Bladder microvascular endothelial cell (primary cell): Measurements from ENCODE around the gene BLOC1S1. TPM values are rescaled to one million over a fixed set of nuclear protein-coding genes. Genes with fewer than 3 reads are reported as not detected.

Experiments
- total RNA-seq: library from RNA; depleted of rRNA; stranded (reverse); fragments of >200 nt; gene quantifications from 2 replicates; pipeline ENCODE4 v1.2.3, GENCODE V29; 2014

Gene BLOC1S1
- 47.5 and 72.9 TPM in 2 replicates for total RNA-seq

DNA sequence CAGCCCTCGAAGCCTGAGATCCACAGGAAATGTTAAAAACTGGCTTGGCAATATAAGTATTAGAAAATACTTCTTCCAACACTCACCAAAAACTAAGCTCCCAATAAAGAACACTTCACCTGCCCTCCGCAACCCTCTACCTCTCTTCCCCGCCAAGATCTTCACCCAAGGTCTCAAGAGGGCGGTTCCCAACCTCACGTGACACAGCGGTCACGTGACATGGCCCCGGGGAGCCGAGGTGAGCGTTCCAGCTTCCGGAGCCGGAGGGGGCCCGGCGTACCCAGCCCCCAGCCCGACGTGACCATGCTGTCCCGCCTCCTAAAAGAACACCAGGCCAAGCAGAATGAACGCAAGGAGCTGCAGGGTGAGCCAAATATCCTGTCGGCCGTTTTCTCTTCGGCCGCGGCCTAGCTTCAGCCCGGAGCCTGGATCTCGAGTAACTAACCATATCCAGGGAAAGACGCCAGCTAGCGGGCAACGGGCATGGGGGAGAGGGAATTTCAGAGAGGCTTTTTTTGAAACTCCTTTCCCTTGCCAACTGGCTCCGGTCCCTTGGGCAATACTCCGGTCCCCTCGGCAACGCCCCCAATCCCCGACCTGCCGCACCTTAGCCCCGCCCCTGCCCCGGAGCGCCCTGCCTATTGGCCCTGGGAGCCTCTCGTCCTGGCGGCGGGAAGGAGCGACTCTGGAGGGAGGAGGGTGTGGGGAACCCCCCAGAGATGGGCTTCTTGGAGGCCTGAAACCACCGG lies at the start of gene BLOC1S1:
Gene BLOC1S1 (plus strand): TSS at position 214 of the 749 bp plus-strand sequence. CDS start 6 bp downstream, at position 220.

DNA sequence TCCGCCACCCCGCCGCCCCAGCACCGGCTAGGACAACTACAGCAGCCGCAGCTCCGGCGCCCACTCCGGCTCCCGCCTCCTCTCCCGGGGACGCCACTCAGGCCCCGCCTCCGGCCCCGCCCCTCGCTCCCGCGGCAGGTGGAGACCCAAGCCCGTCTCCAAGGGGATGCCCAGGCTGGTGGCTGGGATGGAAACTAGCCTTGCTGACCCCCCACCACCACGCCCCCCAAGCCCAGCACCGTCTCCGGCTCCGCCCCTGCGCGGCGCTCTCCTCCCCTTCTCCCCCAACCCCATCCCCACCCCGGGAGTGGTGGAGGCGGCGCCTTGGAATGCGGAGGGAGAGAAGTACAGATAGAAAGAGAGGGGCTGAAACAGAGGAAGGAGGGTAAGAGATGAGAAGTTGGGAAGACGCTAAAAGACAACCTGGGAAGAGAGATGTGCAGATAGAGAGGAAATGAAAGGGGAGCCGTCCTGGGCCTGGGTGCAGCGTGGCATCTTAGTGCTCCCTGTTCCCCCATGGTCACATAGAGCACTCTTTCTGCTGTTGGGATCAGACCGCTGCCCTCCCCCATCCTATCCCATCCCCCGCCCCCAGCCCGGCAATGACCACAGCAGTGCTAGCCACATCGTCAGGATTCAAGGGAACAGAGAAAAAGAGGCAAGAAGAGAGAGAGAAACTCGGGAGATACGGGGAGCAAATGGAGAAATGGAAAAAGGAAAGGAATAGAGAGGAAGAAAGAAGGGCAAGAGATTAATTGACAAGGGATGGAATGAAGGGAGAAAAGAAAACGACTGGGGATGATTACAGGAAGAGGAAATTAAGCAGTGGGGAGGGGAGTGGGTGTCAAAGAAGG lies 7.8 kb upstream of the BLOC1S1 start, which contains the start of gene ITGA7:
Gene ITGA7 (minus strand): TSS at position 64 of the 854 bp plus-strand sequence. CDS start 222 bp downstream, outside the sequence.

DNA sequence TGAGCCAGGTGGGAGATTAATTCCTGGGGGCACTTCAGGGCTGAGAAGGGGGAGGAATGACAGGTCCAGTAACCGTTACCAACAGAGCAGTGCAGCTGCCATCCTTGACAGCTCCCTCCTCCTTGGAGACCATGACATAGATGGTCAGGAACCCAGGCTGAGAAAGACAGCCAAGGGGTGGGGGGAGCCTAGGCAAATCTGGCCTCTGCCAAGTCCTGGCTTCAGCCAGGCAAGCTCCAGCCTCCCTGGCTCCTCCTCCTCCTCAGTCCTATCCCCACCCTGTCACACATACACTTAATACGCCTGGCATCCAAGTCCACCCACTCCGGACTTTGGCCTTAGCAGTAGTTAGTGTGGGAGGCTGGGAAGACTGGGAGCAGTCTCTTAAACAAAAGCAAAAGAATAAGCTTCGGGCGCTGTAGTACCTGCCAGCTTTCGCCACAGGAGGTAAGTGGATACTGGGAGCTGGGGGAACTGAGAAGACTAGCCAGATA lies 4.3 kb downstream of the BLOC1S1 start, which contains the start of gene RDH5:
Gene RDH5 (plus strand): TSS at position 323 of the 494 bp plus-strand sequence. CDS start 792 bp downstream, outside the sequence.

DNA sequence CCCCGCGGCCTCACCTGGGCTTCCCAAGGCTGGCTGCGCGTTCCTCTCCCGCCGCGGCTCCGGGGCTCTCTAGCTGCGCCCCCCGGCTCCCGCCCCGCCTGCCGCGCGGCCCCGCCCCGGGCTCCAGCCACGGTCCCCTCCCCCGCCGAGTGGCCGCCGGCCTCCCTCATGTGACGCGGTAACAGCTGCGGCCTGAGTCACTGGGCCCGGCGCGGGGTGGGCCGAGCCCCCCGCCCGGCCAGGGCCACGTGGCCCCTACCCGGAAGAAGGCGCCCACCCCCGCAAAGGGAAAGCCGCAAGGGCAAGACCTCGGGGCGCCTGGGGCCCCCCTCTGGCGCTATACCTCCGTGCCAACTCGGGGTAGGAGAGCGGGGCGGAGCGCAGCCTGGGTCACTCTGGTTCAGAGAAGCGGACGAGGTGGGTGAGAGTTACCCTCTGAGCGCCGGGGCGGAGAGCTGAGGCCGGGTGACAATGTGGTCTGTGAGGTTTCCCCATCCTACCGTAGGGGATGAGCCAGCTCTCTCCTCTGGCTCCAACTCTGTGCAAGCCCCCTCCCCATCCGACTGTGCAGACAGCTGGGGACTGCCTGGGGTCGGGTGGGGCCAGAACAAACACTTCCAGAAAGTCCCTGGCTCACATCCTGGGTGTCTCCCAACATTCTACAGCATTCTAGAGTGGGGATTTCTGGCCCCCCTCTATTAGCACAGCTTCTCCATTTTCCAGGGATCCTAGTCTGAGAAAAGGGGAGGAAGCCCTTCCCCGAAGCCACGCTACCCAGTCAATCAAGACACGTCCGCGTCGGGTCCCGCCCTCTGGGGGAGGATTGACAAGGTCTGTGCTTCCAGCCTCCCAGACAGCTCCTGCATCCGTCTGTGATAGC lies 13.3 kb downstream of the BLOC1S1 start, which contains the start of gene CD63:
Gene CD63 (minus strand): TSS at position 71 of the 880 bp plus-strand sequence. CDS start 668 bp downstream, outside the sequence.

DNA sequence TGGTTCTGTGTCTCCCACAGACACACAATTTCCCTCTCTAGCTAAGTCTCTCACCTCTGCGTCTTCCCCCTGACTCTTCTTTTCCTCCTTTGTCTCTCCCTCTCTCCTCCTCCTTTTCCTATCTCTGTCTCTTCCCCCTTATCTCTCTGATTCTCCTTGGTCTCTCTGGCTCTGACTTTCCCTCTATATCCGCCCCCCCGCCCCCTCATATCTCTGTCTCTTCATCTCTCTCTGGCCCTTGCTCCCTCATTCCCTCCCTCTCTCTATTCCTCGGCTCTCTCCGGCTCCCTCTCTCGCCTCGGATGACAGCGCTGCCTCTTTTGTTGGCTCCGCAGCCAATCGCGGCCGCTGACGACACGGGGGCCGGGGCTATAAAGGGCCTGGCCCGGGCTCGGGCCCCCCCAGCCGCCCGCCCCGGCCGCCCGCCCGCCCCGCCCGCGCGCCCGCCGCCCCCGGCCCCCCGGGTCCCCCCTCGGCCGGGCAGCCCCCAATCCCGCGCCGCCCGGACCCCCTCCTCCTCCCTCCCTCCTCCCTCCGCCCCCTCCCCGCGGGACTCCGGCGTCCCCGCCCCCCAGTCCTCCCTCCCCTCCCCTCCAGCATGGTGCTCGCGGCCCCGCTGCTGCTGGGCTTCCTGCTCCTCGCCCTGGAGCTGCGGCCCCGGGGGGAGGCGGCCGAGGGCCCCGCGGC lies 27.0 kb downstream of the BLOC1S1 start, which contains the start of gene GDF11:
Gene GDF11 (plus strand): TSS at position 404 of the 687 bp plus-strand sequence. CDS start 195 bp downstream, at position 599.

Other genes starting within 250 kb of the BLOC1S1 start
- gene OR6C70, start 245.9 kb upstream of the BLOC1S1 start, total RNA-seq, result not detected in 2 replicates
- not detected in 2 replicates for gene OR6C68, start 223.7 kb upstream of the BLOC1S1 start, total RNA-seq
- not detected in 2 replicates for gene OR6C4, start 166.4 kb upstream of the BLOC1S1 start, total RNA-seq
- not detected in 2 replicates for gene OR2AP1, start 143.6 kb upstream of the BLOC1S1 start, total RNA-seq
- not detected in 2 replicates for gene OR10P1, start 79.2 kb upstream of the BLOC1S1 start, total RNA-seq
- gene ITGA7, start 8.1 kb upstream of the BLOC1S1 start, total RNA-seq, result 0.76 and 0.81 TPM in 2 replicates
- gene RDH5, start 4.3 kb downstream of the BLOC1S1 start, total RNA-seq, result 0.97 and 1.6 TPM in 2 replicates
- 1,206 and 1,347 TPM in 2 replicates for gene CD63, start 13.0 kb downstream of the BLOC1S1 start, total RNA-seq
- gene GDF11, start 27.1 kb downstream of the BLOC1S1 start, total RNA-seq, result 0.65 and 2.7 TPM in 2 replicates
- 87.5 and 139 TPM in 2 replicates for gene SARNP, start 101.7 kb downstream of the BLOC1S1 start, total RNA-seq
- gene ORMDL2, start 102.0 kb downstream of the BLOC1S1 start, total RNA-seq, result 21.0 and 62.7 TPM in 2 replicates
- gene DNAJC14, start 113.5 kb downstream of the BLOC1S1 start, total RNA-seq, result 40.2 and 54.4 TPM in 2 replicates
- gene MMP19, start 126.9 kb downstream of the BLOC1S1 start, total RNA-seq, result 0.49 and 1.4 TPM in 2 replicates
- gene PYM1, start 211.8 kb downstream of the BLOC1S1 start, total RNA-seq, result 27.3 and 33.2 TPM in 2 replicates
- gene DGKA, start 215.1 kb downstream of the BLOC1S1 start, total RNA-seq, result 29.0 and 37.6 TPM in 2 replicates
- gene PMEL, start 250.0 kb downstream of the BLOC1S1 start, total RNA-seq, result 0.38 and 0.81 TPM in 2 replicates